Neural progenitor cell (in vitro differentiated cells): ENCODE measurements around the gene KLHL25. TPM values are rescaled to one million over a fixed set of nuclear protein-coding genes. Genes with fewer than 3 reads are reported as not detected.

Experiments
- DNase-seq: peaks from one replicate; pipeline ENCODE4 v3.0.0-alpha.2; 2016; ENCODE audit warnings: low spot score
- H2AFZ ChIP-seq: fragments of 200-600 bp; sonication (generic); replicated peaks from 2 replicates; pipeline ENCODE4 v1.6.1; 2016; ENCODE audit warnings: antibody characterized with exemption
- H3F3A ChIP-seq: fragments of 200-600 bp; sonication (generic); 2 replicates; pipeline ENCODE4 v1.6.1; 2016; ENCODE audit warnings: antibody characterized with exemption, low read depth
- H3K27ac ChIP-seq: fragments of 200-600 bp; sonication (generic); 2 replicates; pipeline ENCODE4 v1.5.1; 2016; ENCODE audit warnings: mild to moderate bottlenecking
- H3K27me3 ChIP-seq: fragments of 200-600 bp; sonication (generic); 2 replicates; pipeline ENCODE4 v1.6.1; 2016; ENCODE audit warnings: mild to moderate bottlenecking, moderate library complexity
- H3K36me3 ChIP-seq: fragments of 200-600 bp; sonication (generic); 2 replicates; pipeline ENCODE4 v1.5.1; 2016
- H3K4me1 ChIP-seq: fragments of 200-600 bp; sonication (generic); 2 replicates; pipeline ENCODE4 v1.6.1; 2016; ENCODE audit warnings: mixed run types
- H3K4me2 ChIP-seq: fragments of 200-600 bp; sonication (generic); 2 replicates; pipeline ENCODE4 v1.6.1; 2016
- H3K4me3 ChIP-seq: fragments of 200-600 bp; sonication (generic); 2 replicates; pipeline ENCODE4 v1.5.1; 2016
- H3K79me2 ChIP-seq: fragments of 200-600 bp; sonication (generic); 2 replicates; pipeline ENCODE4 v1.6.1; 2016; ENCODE audit warnings: low read depth
- H3K9ac ChIP-seq: fragments of 200-600 bp; sonication (generic); 2 replicates; pipeline ENCODE4 v1.6.1; 2016
- H3K9me3 ChIP-seq: fragments of 200-600 bp; sonication (generic); 2 replicates; pipeline ENCODE4 v1.5.1; 2016; ENCODE audit warnings: low read depth
- H4K20me1 ChIP-seq: fragments of 200-600 bp; sonication (generic); 2 replicates; pipeline ENCODE4 v1.6.1; 2016; ENCODE audit warnings: low read depth
- H3K27ac Mint-ChIP-seq: 3 replicates; pipeline ENCODE4 v1.8.0; 2021; ENCODE audit warnings: mixed read lengths
- H3K27me3 Mint-ChIP-seq: 2 replicates; pipeline ENCODE4 v1.8.0; 2022; ENCODE audit warnings: low read depth, mild to moderate bottlenecking, inconsistent platforms, moderate library complexity, mixed read lengths; ENCODE audit not compliant: insufficient read depth
- H3K36me3 Mint-ChIP-seq: 3 replicates; pipeline ENCODE4 v1.8.0; 2021; ENCODE audit warnings: mixed read lengths
- H3K4me1 Mint-ChIP-seq: 3 replicates; pipeline ENCODE4 v1.8.0; 2021; ENCODE audit warnings: mixed read lengths
- H3K4me3 Mint-ChIP-seq: 3 replicates; pipeline ENCODE4 v1.8.0; 2021; ENCODE audit warnings: mild to moderate bottlenecking, moderate library complexity, mixed read lengths
- H3K9me3 Mint-ChIP-seq: 3 replicates; pipeline ENCODE4 v1.8.0; 2020; ENCODE audit warnings: mixed read lengths
- EZH2 ChIP-seq: fragments of 200-600 bp; sonication (generic); IDR thresholded peaks from 2 replicates; pipeline ENCODE4 v1.6.1; 2017; ENCODE audit warnings: antibody characterized with exemption, mild to moderate bottlenecking, moderate library complexity
- EZH2phosphoT487 ChIP-seq: fragments of 200-600 bp; sonication (generic); IDR thresholded peaks from 2 replicates; pipeline ENCODE4 v1.6.1; 2017; ENCODE audit warnings: antibody characterized with exemption
- total RNA-seq: library from RNA; depleted of rRNA; stranded (reverse); fragments of >200 nt; gene quantifications from 2 replicates; pipeline ENCODE4 v1.2.3, GENCODE V29; 2015; ENCODE audit warnings: low replicate concordance
- TF ChIP-seq, protein P1 (sequence below): fragments of 200-600 bp; sonication (generic); IDR thresholded peaks from 2 replicates; pipeline ENCODE4 v1.5.1; 2017; ENCODE audit warnings: antibody characterized with exemption, mild to moderate bottlenecking

Gene KLHL25
- total RNA-seq, 1 donor from 2014 or later = 12.1 TPM

DNA sequence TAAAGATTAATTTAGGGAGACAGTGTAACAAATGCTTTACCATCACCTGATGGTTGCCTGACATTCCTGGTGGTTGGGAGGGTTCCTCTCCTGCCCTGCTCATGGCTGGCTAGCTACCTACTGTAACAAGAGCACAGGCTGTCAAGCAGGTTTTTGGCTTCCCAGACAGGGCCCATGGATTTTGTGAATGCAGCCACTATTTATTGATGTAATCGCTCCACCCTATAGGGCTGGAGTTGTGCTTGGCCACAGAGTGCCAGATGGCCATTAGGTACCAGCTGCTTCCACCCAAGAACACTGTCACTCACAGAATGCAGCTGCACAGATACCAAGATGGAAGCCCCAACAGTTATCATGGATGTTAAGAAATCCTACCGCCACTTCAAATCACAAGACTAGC lies 31.0 kb upstream of the KLHL25 start:
- no peaks in the 10 kb centered on the region for H3K79me2 ChIP-seq
- H3F3A ChIP-seq = no peaks in the 10 kb centered on the region
- TF ChIP-seq EZH2 = no peak
- no peak for TF ChIP-seq EZH2phosphoT487
- TF ChIP-seq, protein P1, sequence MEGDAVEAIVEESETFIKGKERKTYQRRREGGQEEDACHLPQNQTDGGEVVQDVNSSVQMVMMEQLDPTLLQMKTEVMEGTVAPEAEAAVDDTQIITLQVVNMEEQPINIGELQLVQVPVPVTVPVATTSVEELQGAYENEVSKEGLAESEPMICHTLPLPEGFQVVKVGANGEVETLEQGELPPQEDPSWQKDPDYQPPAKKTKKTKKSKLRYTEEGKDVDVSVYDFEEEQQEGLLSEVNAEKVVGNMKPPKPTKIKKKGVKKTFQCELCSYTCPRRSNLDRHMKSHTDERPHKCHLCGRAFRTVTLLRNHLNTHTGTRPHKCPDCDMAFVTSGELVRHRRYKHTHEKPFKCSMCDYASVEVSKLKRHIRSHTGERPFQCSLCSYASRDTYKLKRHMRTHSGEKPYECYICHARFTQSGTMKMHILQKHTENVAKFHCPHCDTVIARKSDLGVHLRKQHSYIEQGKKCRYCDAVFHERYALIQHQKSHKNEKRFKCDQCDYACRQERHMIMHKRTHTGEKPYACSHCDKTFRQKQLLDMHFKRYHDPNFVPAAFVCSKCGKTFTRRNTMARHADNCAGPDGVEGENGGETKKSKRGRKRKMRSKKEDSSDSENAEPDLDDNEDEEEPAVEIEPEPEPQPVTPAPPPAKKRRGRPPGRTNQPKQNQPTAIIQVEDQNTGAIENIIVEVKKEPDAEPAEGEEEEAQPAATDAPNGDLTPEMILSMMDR = no peak
- Mint-ChIP-seq H3K4me1 (peaks cover 15% of the 10 kb centered on the region), H3K27ac (no peak overlapping the region), H3K4me3 (no peak overlapping the region), H3K36me3 (no peaks in the 10 kb centered on the region), H3K27me3 (peaks cover 4% of the 10 kb centered on the region), H3K9me3 (no peaks in the 10 kb centered on the region)
- H3K27ac ChIP-seq = no peak overlapping the region
- H2AFZ ChIP-seq = no peak overlapping the region
- DNase-seq = no peak
- H3K9ac ChIP-seq = no peak overlapping the region
- no peaks in the 10 kb centered on the region for H3K9me3 ChIP-seq
- no peaks in the 10 kb centered on the region for H4K20me1 ChIP-seq
- H3K4me2 ChIP-seq = no peak overlapping the region
- H3K36me3 ChIP-seq = no peaks in the 10 kb centered on the region
- no peaks in the 10 kb centered on the region for H3K4me1 ChIP-seq
- no peak overlapping the region for H3K4me3 ChIP-seq
- no peaks in the 10 kb centered on the region for H3K27me3 ChIP-seq

DNA sequence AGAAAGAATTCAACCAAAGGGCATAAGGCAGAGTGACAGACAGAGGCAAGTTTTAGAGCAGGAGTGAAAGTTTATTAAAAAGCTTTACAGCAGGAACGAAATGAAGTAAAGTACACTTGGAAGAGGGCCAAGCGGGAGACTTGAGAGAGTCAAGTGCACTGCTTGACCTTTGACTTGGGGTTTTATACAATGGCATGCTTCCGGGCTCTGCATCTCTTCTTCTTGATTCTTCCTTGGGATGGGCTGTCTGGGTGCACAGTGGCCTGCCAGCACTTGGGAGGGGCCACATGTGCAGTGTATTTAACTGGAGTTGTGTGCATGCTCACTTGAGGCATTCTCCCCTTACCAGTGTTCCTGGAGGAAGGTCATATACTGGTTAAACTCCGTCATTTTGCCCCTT lies 30.4 kb upstream of the KLHL25 start:
- Histone ChIP-seq H3K4me1 (no peaks in the 10 kb centered on the region), H3K27me3 (no peaks in the 10 kb centered on the region), H3K9ac (no peak overlapping the region), H3K9me3 (no peaks in the 10 kb centered on the region), H3K36me3 (no peaks in the 10 kb centered on the region), H2AFZ (no peak overlapping the region), H3K79me2 (no peaks in the 10 kb centered on the region), H3K4me3 (no peak overlapping the region), H3K27ac (no peak overlapping the region), H3K4me2 (no peak overlapping the region), H4K20me1 (no peaks in the 10 kb centered on the region), H3F3A (no peaks in the 10 kb centered on the region)
- Mint-ChIP-seq H3K36me3 (no peaks in the 10 kb centered on the region), H3K27me3 (peaks cover 4% of the 10 kb centered on the region), H3K4me1 (peaks cover 15% of the 10 kb centered on the region), H3K9me3 (no peaks in the 10 kb centered on the region), H3K4me3 (no peak overlapping the region), H3K27ac (no peak overlapping the region)
- no peak for DNase-seq
- TF ChIP-seq EZH2 (no peak), EZH2phosphoT487 (no peak)

DNA sequence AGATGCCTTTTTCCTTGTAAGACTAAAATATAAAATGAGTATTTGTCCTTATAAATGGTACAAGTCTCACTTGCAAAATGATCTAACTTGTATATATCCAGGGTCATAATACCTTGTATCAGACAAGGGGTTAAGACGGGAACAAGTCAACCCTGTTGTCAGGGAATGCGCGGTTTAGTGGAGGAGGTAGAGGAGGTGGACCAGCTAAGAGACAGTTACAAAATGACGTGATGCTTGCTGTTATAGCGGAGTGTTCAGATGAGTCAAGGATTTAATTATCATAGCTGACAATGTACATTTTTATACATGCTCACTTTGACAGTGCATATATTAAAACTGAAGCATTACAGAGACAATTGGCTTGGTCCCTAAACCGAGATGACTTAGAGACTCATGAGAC lies 26.8 kb upstream of the KLHL25 start:
- H3K36me3 Mint-ChIP-seq = no peaks in the 10 kb centered on the region
- Histone ChIP-seq H3F3A (no peaks in the 10 kb centered on the region), H3K9me3 (no peaks in the 10 kb centered on the region), H3K27me3 (no peaks in the 10 kb centered on the region), H3K9ac (no peak overlapping the region), H3K27ac (no peak overlapping the region), H3K4me2 (no peak overlapping the region), H3K36me3 (no peaks in the 10 kb centered on the region), H3K4me3 (no peak overlapping the region), H4K20me1 (no peaks in the 10 kb centered on the region), H3K79me2 (no peaks in the 10 kb centered on the region), H2AFZ (no peak overlapping the region), H3K4me1 (no peaks in the 10 kb centered on the region)
- peaks cover 2% of the 10 kb centered on the region for H3K4me1 Mint-ChIP-seq
- no peak overlapping the region for H3K4me3 Mint-ChIP-seq
- TF ChIP-seq, protein P1 = no peak
- TF ChIP-seq EZH2 (no peak), EZH2phosphoT487 (no peak)
- DNase-seq = no peak
- H3K9me3 Mint-ChIP-seq = no peaks in the 10 kb centered on the region
- H3K27ac Mint-ChIP-seq = peak overlapping the region; percentile 2
- peaks cover 3% of the 10 kb centered on the region for H3K27me3 Mint-ChIP-seq

DNA sequence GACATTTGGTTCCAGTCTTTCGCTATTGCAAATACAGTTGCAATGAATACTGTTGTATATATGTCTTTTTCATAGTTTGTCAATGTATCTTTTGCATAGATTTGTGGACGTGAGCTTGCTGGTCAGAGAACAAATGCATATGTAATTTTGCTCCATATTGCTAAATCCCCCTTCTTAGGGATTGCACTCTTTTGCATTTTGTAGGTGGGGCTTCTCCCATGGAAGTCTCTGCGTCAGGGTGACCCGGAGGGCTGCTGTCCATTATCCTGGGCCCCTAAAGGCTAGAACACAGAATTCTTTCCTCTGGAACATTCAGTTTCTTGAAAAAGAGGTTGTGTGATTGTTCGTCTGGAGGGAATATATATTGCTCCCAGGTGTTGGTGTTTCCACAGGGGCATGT lies 25.2 kb upstream of the KLHL25 start:
- no peak overlapping the region for H3K4me3 Mint-ChIP-seq
- no peaks in the 10 kb centered on the region for H3K36me3 ChIP-seq
- H3K36me3 Mint-ChIP-seq = no peaks in the 10 kb centered on the region
- no peaks in the 10 kb centered on the region for H4K20me1 ChIP-seq
- DNase-seq = no peak
- H3K4me3 ChIP-seq = no peak overlapping the region
- H3K27ac Mint-ChIP-seq = no peak overlapping the region
- H3K9me3 Mint-ChIP-seq = no peaks in the 10 kb centered on the region
- no peaks in the 10 kb centered on the region for H3K27me3 ChIP-seq
- TF ChIP-seq EZH2phosphoT487 (no peak), EZH2 (no peak)
- TF ChIP-seq, protein P1 = no peak
- no peak overlapping the region for H3K27ac ChIP-seq
- no peaks in the 10 kb centered on the region for H3K4me1 Mint-ChIP-seq
- no peaks in the 10 kb centered on the region for H3K79me2 ChIP-seq
- H3K4me1 ChIP-seq = no peaks in the 10 kb centered on the region
- no peaks in the 10 kb centered on the region for H3K27me3 Mint-ChIP-seq
- no peaks in the 10 kb centered on the region for H3F3A ChIP-seq
- H2AFZ ChIP-seq = no peak overlapping the region
- no peak overlapping the region for H3K4me2 ChIP-seq
- no peaks in the 10 kb centered on the region for H3K9me3 ChIP-seq
- H3K9ac ChIP-seq = no peak overlapping the region
